Purkinje cell (primary cell): Measurements from ENCODE around the gene ELAPOR1. TPM values are rescaled to one million over a fixed set of nuclear protein-coding genes. Genes with fewer than 3 reads are reported as not detected.

ENCODE experiments used
- polyA plus RNA-seq: library from polyadenylated mRNA; unstranded; fragments of >200 nt; fragmentation: Nextera tagmentation; gene quantifications from 2 replicates; pipeline ENCODE4 v1.2.1, GENCODE V29; 2014

Gene ELAPOR1, protein sequence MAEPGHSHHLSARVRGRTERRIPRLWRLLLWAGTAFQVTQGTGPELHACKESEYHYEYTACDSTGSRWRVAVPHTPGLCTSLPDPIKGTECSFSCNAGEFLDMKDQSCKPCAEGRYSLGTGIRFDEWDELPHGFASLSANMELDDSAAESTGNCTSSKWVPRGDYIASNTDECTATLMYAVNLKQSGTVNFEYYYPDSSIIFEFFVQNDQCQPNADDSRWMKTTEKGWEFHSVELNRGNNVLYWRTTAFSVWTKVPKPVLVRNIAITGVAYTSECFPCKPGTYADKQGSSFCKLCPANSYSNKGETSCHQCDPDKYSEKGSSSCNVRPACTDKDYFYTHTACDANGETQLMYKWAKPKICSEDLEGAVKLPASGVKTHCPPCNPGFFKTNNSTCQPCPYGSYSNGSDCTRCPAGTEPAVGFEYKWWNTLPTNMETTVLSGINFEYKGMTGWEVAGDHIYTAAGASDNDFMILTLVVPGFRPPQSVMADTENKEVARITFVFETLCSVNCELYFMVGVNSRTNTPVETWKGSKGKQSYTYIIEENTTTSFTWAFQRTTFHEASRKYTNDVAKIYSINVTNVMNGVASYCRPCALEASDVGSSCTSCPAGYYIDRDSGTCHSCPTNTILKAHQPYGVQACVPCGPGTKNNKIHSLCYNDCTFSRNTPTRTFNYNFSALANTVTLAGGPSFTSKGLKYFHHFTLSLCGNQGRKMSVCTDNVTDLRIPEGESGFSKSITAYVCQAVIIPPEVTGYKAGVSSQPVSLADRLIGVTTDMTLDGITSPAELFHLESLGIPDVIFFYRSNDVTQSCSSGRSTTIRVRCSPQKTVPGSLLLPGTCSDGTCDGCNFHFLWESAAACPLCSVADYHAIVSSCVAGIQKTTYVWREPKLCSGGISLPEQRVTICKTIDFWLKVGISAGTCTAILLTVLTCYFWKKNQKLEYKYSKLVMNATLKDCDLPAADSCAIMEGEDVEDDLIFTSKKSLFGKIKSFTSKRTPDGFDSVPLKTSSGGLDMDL
- 2.1 and 6.5 TPM in 2 replicates for polyA plus RNA-seq

GRCh38 chr1:109113590-109114341 lies at the start of gene ELAPOR1:
Gene ELAPOR1 (plus strand): TSS chr1:109114115. CDS start chr1:109114184, 69 bp downstream.

GRCh38 chr1:109075531-109076490 lies 38.1 kb upstream of the ELAPOR1 start, which contains the start of gene TAF13:
Gene TAF13 (minus strand): TSS chr1:109076003. CDS start chr1:109075947, 56 bp downstream.

DNA sequence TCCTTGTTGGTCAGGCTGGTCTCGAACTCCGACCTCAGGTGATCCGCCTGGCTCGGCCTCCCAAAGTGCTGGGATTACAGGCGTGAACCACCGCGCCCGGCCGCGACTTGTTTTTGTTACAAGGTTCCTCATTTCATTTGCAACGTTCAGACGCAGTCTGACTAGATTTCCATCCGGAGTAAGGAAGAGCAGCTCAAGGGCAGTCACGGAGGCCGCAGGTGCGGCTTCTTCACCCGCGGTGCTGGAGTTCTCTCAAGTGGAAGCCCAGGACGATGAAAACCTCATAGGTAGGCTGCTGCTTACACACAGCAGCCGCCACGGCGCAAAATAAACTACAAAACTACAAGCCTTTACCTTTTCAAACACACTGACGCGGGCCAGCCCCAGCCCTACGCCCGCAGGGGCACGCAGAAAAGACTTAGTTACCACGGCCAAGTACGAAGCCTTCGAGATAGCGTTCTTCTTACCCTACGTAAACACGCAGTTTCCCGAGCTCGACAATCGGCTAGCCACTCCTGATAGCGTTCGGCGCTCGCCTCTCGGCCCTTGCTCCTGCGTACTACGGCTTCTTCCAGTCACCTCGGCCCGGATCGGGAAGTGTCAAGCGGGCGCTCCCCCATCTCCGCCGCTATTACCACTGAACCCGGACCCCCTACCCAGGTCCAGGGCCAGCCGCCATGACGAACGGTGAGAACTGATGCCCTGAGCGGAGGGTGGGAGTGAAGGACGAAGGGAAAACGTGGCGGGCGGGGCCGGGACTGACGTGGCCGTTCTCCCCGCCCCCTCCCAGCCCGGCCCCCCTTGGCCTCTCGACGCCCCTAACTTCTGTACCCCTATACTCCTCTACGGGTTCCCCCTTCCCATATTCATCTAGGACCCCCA lies 23.5 kb upstream of the ELAPOR1 start, which contains the start of gene TMEM167B:
Gene TMEM167B, plus strand, starts transcription at position 569 of the 882 bp plus-strand sequence. Its CDS starts 109 bp downstream, at position 678.

Other genes starting within 250 kb of the ELAPOR1 start
- 8.1 and 11.3 TPM in 2 replicates for gene GPSM2, start 237.1 kb upstream of the ELAPOR1 start, polyA plus RNA-seq
- gene CLCC1, start 150.6 kb upstream of the ELAPOR1 start, polyA plus RNA-seq, result 24.1 and 35.3 TPM in 2 replicates
- 12.9 and 31.9 TPM in 2 replicates for gene WDR47, start 72.0 kb upstream of the ELAPOR1 start, polyA plus RNA-seq
- 40.5 and 52.2 TPM in 2 replicates for gene TAF13, start 38.1 kb upstream of the ELAPOR1 start, polyA plus RNA-seq
- gene TMEM167B, start 23.4 kb upstream of the ELAPOR1 start, polyA plus RNA-seq, result 39.3 and 53.8 TPM in 2 replicates
- 193 and 222 TPM in 2 replicates for gene SARS1, start 99.8 kb downstream of the ELAPOR1 start, polyA plus RNA-seq
- gene CELSR2, start 135.4 kb downstream of the ELAPOR1 start, polyA plus RNA-seq, result 4.2 and 6.6 TPM in 2 replicates
- gene PSRC1, start 169.0 kb downstream of the ELAPOR1 start, polyA plus RNA-seq, result 4.5 TPM in 1 of 2 replicates, not detected in the other
- gene MYBPHL, start 192.9 kb downstream of the ELAPOR1 start, polyA plus RNA-seq, result 1.1 TPM in 1 of 2 replicates, not detected in the other